K562 (cell line): Measurements from ENCODE around the gene TRIM26. TPM values are rescaled to one million over a fixed set of nuclear protein-coding genes. Genes with fewer than 3 reads are reported as not detected.

ENCODE experiments used
- ATAC-seq: fragments of 200-7000 bp; cut with Tn5 transposase; 3 replicates; pipeline ENCODE4 v1.9.1; 2020; ENCODE audit warnings: moderate library complexity
- BruUV-seq: library from RNA; stranded (reverse); fragments of 400-500 nt; replicated peaks from 2 replicates; lab custom pipeline; 2021; lab: Mats Ljungman, UMichigan
- CTCF ChIA-PET: fragments of 300-600 bp; formaldehyde crosslinking; extraction: SDS; loops from one replicate; lab custom pipeline; 2021; ENCODE audit warnings: low intra/inter-chr PET ratio; lab: Yijun Ruan, JAX
- POLR2A ChIA-PET: fragments of 300-600, 350-650 bp; sonication (Branson Sonifier 250); formaldehyde crosslinking; extraction: SDS; loops from one replicate; lab custom pipeline; 2021; ENCODE audit warnings: antibody characterized with exemption, inconsistent platforms; lab: Yijun Ruan, JAX
- DNase-seq, 4 experiments: peaks; one replicate each; pipeline versions ENCODE4 v3.0.0 to v3.0.0-alpha.2; 2011 to 2018; ENCODE audit warnings: low spot score in 3 of 4, mixed read lengths in 3 of 4; ENCODE audit errors: extremely low read depth in 1 of 4
- FAIRE-seq: peaks from 2 replicates; lab custom pipeline; 2011; peaks lifted over from hg19 to GRCh38; lab: Jason Lieb, UNC
- H2AFZ ChIP-seq: 2 replicates; pipeline ENCODE4 v1.6.0; 2011; ENCODE audit warnings: low read depth, low read length, control low read depth, inconsistent platforms
- H3K27ac ChIP-seq: fragments of 200-600 bp; 3 replicates; pipeline ENCODE4 v1.8.0; 2011; ENCODE audit warnings: low read depth, mild to moderate bottlenecking, control low read depth, inconsistent platforms, low read length, moderate library complexity, mixed read lengths; ENCODE audit errors: extremely low read depth
- H3K27me3 ChIP-seq, 2 experiments: fragments of 300-600 bp in 1 of 2; 2 replicates in 1 of 2; 3 replicates in 1 of 2; pipeline versions ENCODE4 v1.6.0 to v1.8.0; 2011; ENCODE audit warnings: inconsistent platforms in 2 of 2, low read length in 2 of 2, mild to moderate bottlenecking in 1 of 2, mixed read lengths in 1 of 2, moderate library complexity in 1 of 2; ENCODE audit not compliant: control insufficient read depth in 2 of 2, insufficient read depth in 2 of 2
- H3K36me3 ChIP-seq: fragments of 300-600 bp; 3 replicates; pipeline ENCODE4 v1.8.0; 2011; ENCODE audit warnings: mild to moderate bottlenecking, low read length, inconsistent platforms; ENCODE audit not compliant: control insufficient read depth, insufficient read depth
- H3K4me1 ChIP-seq, 2 experiments: fragments of 200-600 bp in 1 of 2; replicated peaks in 1 of 2; 2 replicates in 1 of 2; 3 replicates in 1 of 2; pipeline versions ENCODE4 v1.5.1 to v1.8.0; 2011; ENCODE audit warnings: inconsistent platforms in 2 of 2, low read length in 2 of 2, mild to moderate bottlenecking in 1 of 2, mixed read lengths in 1 of 2, moderate library complexity in 1 of 2; ENCODE audit not compliant: control insufficient read depth in 2 of 2, insufficient read depth in 2 of 2
- H3K4me2 ChIP-seq: 2 replicates; pipeline ENCODE4 v1.6.1; 2011; ENCODE audit warnings: low read length, control low read depth, inconsistent platforms, mixed read lengths; ENCODE audit not compliant: insufficient read depth
- H3K4me3 ChIP-seq: fragments of 200-600 bp; sonication (generic), shearing (Covaris generic); 2 replicates; pipeline ENCODE4 v1.5.1; 2016; ENCODE audit warnings: control low read depth, inconsistent platforms
- H3K79me2 ChIP-seq: fragments of 200-600 bp; 3 replicates; pipeline ENCODE4 v1.8.0; 2011; ENCODE audit warnings: low read length, inconsistent platforms; ENCODE audit not compliant: control insufficient read depth, insufficient read depth
- H3K9ac ChIP-seq, 2 experiments: 2 replicates each; pipeline versions ENCODE4 v1.6.0 to v1.6.1; 2011; ENCODE audit warnings: low read depth in 2 of 2, low read length in 2 of 2, control low read depth in 1 of 2, inconsistent platforms in 1 of 2, mild to moderate bottlenecking in 1 of 2, mixed read lengths in 1 of 2; ENCODE audit not compliant: insufficient read depth in 1 of 2
- H3K9me1 ChIP-seq: one replicate; pipeline ENCODE4 v1.6.0; 2011; ENCODE audit warnings: inconsistent platforms, mild to moderate bottlenecking, low read length, moderate library complexity; ENCODE audit not compliant: control insufficient read depth, insufficient read depth
- H3K9me3 ChIP-seq: replicated peaks from 2 replicates; pipeline ENCODE4 v1.5.1; 2011; ENCODE audit warnings: low read depth, low read length, inconsistent platforms; ENCODE audit not compliant: control insufficient read depth, insufficient read depth
- H4K20me1 ChIP-seq: replicated peaks from 2 replicates; pipeline ENCODE4 v1.6.1; 2011; ENCODE audit warnings: low read length, inconsistent platforms, mixed read lengths; ENCODE audit not compliant: control insufficient read depth, insufficient read depth
- ATF7 ChIP-seq: fragments of 450-650 bp; IDR thresholded peaks from 2 replicates; pipeline ENCODE4 v1.7.1; 2014; ENCODE audit warnings: mild to moderate bottlenecking, moderate library complexity
- CREB1 ChIP-seq, 2 experiments: sonication (generic) in 1 of 2; formaldehyde crosslinking in 1 of 2; IDR thresholded peaks; 2 replicates each; pipeline versions ENCODE4 v1.6.1 to v1.8.0; 2012 to 2022; ENCODE audit warnings: inconsistent platforms in 1 of 2, mild to moderate bottlenecking in 1 of 2, missing genetic modification reagents in 1 of 2, moderate library complexity in 1 of 2
- CREM ChIP-seq: IDR thresholded peaks from 2 replicates; pipeline ENCODE4 v1.6.1; 2014; ENCODE audit warnings: antibody characterized with exemption, low read depth
- CSDE1 ChIP-seq, 2 experiments: fragments of 450-650 bp; IDR thresholded peaks; 2 replicates each; pipeline ENCODE4 v1.6.1; 2016; ENCODE audit warnings: mild to moderate bottlenecking in 1 of 2
- E2F6 ChIP-seq, 2 experiments: IDR thresholded peaks; 2 replicates each; pipeline ENCODE4 v1.6.1; 2011; ENCODE audit warnings: borderline replicate concordance in 1 of 2, control low read depth in 1 of 2, low read depth in 1 of 2, low read length in 1 of 2, mild to moderate bottlenecking in 1 of 2, mixed read lengths in 1 of 2, moderate library complexity in 1 of 2; ENCODE audit not compliant: insufficient read depth in 1 of 2, insufficient read length in 1 of 2, poor library complexity in 1 of 2, severe bottlenecking in 1 of 2; ENCODE audit errors: extremely low read depth in 1 of 2
- ELF1 ChIP-seq: fragments of 200-800 bp; sonication (Bioruptor generic); IDR thresholded peaks from 2 replicates; pipeline ENCODE4 v1.6.1; 2016; ENCODE audit warnings: missing genetic modification characterization, missing compliant biosample characterization
- GABPA ChIP-seq: fragments of 200-800 bp; sonication (Bioruptor generic); conservative IDR thresholded peaks from 2 replicates; pipeline ENCODE4 v1.6.1; 2016; ENCODE audit warnings: low read depth, missing genetic modification characterization, missing compliant biosample characterization
- HBP1 ChIP-seq: fragments of 450-650 bp; formaldehyde crosslinking; IDR thresholded peaks from 2 replicates; pipeline ENCODE4 v1.4.0; 2022; ENCODE audit warnings: missing genetic modification characterization
- HES1 ChIP-seq: fragments of 450-650 bp; IDR thresholded peaks from 2 replicates; pipeline ENCODE4 v1.6.1; 2016; ENCODE audit warnings: low read depth, mild to moderate bottlenecking, moderate library complexity
- NRF1 ChIP-seq, 2 experiments: fragments of 450-650 bp; IDR thresholded peaks in 1 of 2; conservative IDR thresholded peaks in 1 of 2; 2 replicates each; pipeline ENCODE4 v1.6.1; 2014; ENCODE audit warnings: mild to moderate bottlenecking in 2 of 2
- PHF8 ChIP-seq: fragments of 200-600 bp; sonication (generic); IDR thresholded peaks from 2 replicates; pipeline ENCODE4 v1.6.1; 2012; ENCODE audit warnings: mixed run types, mild to moderate bottlenecking, inconsistent platforms, low read length, moderate library complexity, borderline replicate concordance
- POLR2B ChIP-seq: fragments of 450-650 bp; IDR thresholded peaks from 2 replicates; pipeline ENCODE4 v1.6.1; 2018; ENCODE audit warnings: low read depth; ENCODE audit not compliant: partially characterized antibody
- POLR2G ChIP-seq: fragments of 200-400 bp; formaldehyde crosslinking; IDR thresholded peaks from 2 replicates; pipeline ENCODE4 v1.6.1; 2017; ENCODE audit warnings: low read depth, mild to moderate bottlenecking, antibody characterized with exemption, low read length, moderate library complexity
- RBFOX2 ChIP-seq: fragments of 200-400 bp; formaldehyde crosslinking; IDR thresholded peaks from 2 replicates; pipeline ENCODE4 v1.6.1; 2017; ENCODE audit warnings: low read depth, mild to moderate bottlenecking, low read length, moderate library complexity
- SNIP1 ChIP-seq: fragments of 450-650 bp; IDR thresholded peaks from 2 replicates; pipeline ENCODE4 v1.7.1; 2017; ENCODE audit warnings: low read depth, mild to moderate bottlenecking
- THAP7 ChIP-seq: fragments of 250-450 bp; sonication (Bioruptor Pico); IDR thresholded peaks from 2 replicates; pipeline ENCODE4 v1.5.0; 2021
- ZNF41 ChIP-seq: fragments of 250-450 bp; sonication (Bioruptor Pico); conservative IDR thresholded peaks from 2 replicates; pipeline ENCODE4 v1.4.0; 2020; ENCODE audit warnings: mild to moderate bottlenecking
- WGBS: fragments of 100-300 bp; shearing (Covaris generic); methylation state at CpG from one replicate; pipeline ENCODE4 v1.1.6; 2016; ENCODE audit warnings: low coverage, mixed read lengths; ENCODE audit not compliant: insufficient coverage; ENCODE audit errors: missing lambda C conversion rate; 5-methylcytosine and 5-hydroxymethylcytosine counted together
- in situ Hi-C: fragments of 300-500 bp; cut with MboI; formaldehyde crosslinking; loops from 4 replicates; pipeline ENCODE4 v1.15.0; 2018; ENCODE audit warnings: inconsistent platforms, mixed read lengths
- intact Hi-C: fragments of 100-400 bp; cut with micrococcal nuclease; formaldehyde crosslinking; loops from 2 replicates; pipeline ENCODE4 v1.14.2; 2022
- polyA plus RNA-seq, 8 experiments: library from polyadenylated mRNA; depleted of rRNA in 4 of 8; stranded (reverse) in 5 of 8; unstranded in 3 of 8; fragments of >200 nt; fragmentation: Nextera tagmentation in 2 of 8; fragmentation: Illumina TruSeq in 1 of 8; extraction: Ambion mirVana in 2 of 8; extraction: Trizol in 1 of 8; gene quantifications; 2 replicates each; pipeline versions ENCODE4 v1.2.1 to v1.2.3, GENCODE V29; 2011 to 2014; ENCODE audit warnings: inconsistent platforms in 1 of 8, missing spikeins in 1 of 8
- total RNA-seq, 7 experiments: library from RNA; depleted of rRNA in 6 of 7; stranded (reverse); fragments of >200 nt in 6 of 7; fragmentation: Illumina TruSeq in 2 of 7; extraction: Trizol in 2 of 7; gene quantifications; 2 replicates each; pipeline versions ENCODE4 v1.2.1 to v1.2.3, GENCODE V29; 2011 to 2021; ENCODE audit warnings: low replicate concordance in 1 of 7

Gene TRIM26
- total and polyA plus RNA-seq, 9 of the 15 experiments (the other 6 are each of a cell fraction or from before 2014, with no cell fraction given), result 0.80 to 5.0 (median 2.8) TPM

GRCh38 chr6:30213957-30214656 is 901 bp upstream of the TRIM26 start (continued):
- TF ChIP-seq GABPA (peak; percentile 75), CREM (peak; percentile 70), NRF1 (conservative IDR thresholded peaks at IDR 0.05 in 1 of 2, IDR thresholded peaks at IDR 0.05 in 1 of 2) (peak in 1 of 2 experiments; percentile 20; a peak in 1 of 4 replicates), PHF8 (peak; percentile 51; the same call in 1 of the 2 replicates), RBFOX2 (peak; percentile 41; the same call in 1 of the 2 replicates), ATF7 (no peak), E2F6 (IDR thresholded peaks at IDR 0.05; ENCODE audit: borderline replicate concordance in 1 of 2, extremely low read depth in 1 of 2, insufficient read depth in 1 of 2, insufficient read length in 1 of 2, low read depth in 1 of 2, low read length in 1 of 2, poor library complexity in 1 of 2, severe bottlenecking in 1 of 2) (peak; percentile 31 to 48), POLR2G (peak; percentile 71), ZNF41 (CRISPR knock-in tag) (no peak)

- Histone ChIP-seq H3K27me3 (peaks cover 0 to 10% of the 10 kb centered on the region in 2 experiments; a peak in 2 of 5 replicates), H3K9me1 (no peaks in the 10 kb centered on the region), H3K4me3 (peak overlapping the region; percentile 40), H3K9me3 (no peaks in the 10 kb centered on the region), H3K79me2 (no peaks in the 10 kb centered on the region), H4K20me1 (no peaks in the 10 kb centered on the region), H3K9ac (peak overlapping the region; percentile 9 to 22; a peak in 2 of 4 replicates), H3K27ac (no peak overlapping the region), H3K4me1 (peaks cover 0 to 17% of the 10 kb centered on the region in 2 experiments; a peak in 2 of 5 replicates), H3K36me3 (no peaks in the 10 kb centered on the region), H2AFZ (peak overlapping the region; percentile 81), H3K4me2 (peak overlapping the region; percentile 70)
- no TSS peak for BruUV-seq
- ChIA-PET POLR2A (interaction anchor here (0.6 to 1.0 kb wide), 2 partner anchors 10 to 617 kb away, joined by 3 to 4 read pairs; no protein-coding TSS in a partner anchor), CTCF (no interaction called here)
- DNase-seq (no peak), FAIRE-seq (no peak), ATAC-seq (no peak)
- WGBS, result 48% methylated on average over 12 of the region's 12 CpGs
- intact Hi-C loops, result no loop called here
- in situ Hi-C loops, result no loop called here
- TF ChIP-seq CREB1 (IDR thresholded peaks at IDR 0.05) (no peak), CREB1 (CRISPR knock-in tag; IDR thresholded peaks at IDR 0.05) (0 out of 2 replicates have a peak, but pooled peaks have one; percentile 2), THAP7 (CRISPR knock-in tag) (no peak), CSDE1 (IDR thresholded peaks at IDR 0.05) (no peak), ELF1 (tag) (peak; percentile 17; the same call in 1 of the 2 replicates), HBP1 (no peak), SNIP1 (no peak), HES1 (no peak), POLR2B (no peak)
Measured at GRCh38 chr6:30213667-30213956, 406 bp upstream of the TRIM26 start.
